IPS-20b (cell line): ENCODE data around the gene NUDT4B.
"Not testable (repeated sequence)": the region's sequence is repeated elsewhere in the genome, so short reads cannot be mapped to it uniquely, and the experiment has no call there.

ENCODE experiments used
- H3K27ac ChIP-seq: one replicate; pipeline ENCODE4 v1.5.1; 2013; ENCODE audit warnings: low read length
- H3K27me3 ChIP-seq: 2 replicates; pipeline ENCODE4 v1.6.1; 2013; ENCODE audit warnings: mild to moderate bottlenecking, low read length, inconsistent platforms; ENCODE audit not compliant: insufficient read depth
- H3K36me3 ChIP-seq: 2 replicates; pipeline ENCODE4 v1.6.1; 2013; ENCODE audit warnings: low read depth, mild to moderate bottlenecking, inconsistent platforms, low read length, moderate library complexity; ENCODE audit not compliant: insufficient read depth
- H3K4me1 ChIP-seq: 2 replicates; pipeline ENCODE4 v1.6.1; 2013; ENCODE audit warnings: mild to moderate bottlenecking, control low read depth, inconsistent platforms, low read length, moderate library complexity; ENCODE audit not compliant: insufficient read depth
- H3K4me3 ChIP-seq: 2 replicates; pipeline ENCODE4 v1.5.1; 2013; ENCODE audit warnings: mild to moderate bottlenecking, low read length, inconsistent platforms
- H3K9ac ChIP-seq: 2 replicates; pipeline ENCODE4 v1.6.1; 2013; ENCODE audit warnings: low read depth, mild to moderate bottlenecking, inconsistent platforms, low read length, moderate library complexity
- H3K9me3 ChIP-seq: 2 replicates; pipeline ENCODE4 v1.6.1; 2013; ENCODE audit warnings: mild to moderate bottlenecking, low read depth, low read length, inconsistent platforms; ENCODE audit not compliant: insufficient read depth

The NUDT4B gene

GRCh38 chr1:148722758-148723157, 25.8 kb upstream of the NUDT4B start:
- not testable (repeated sequence) for H3K9me3 ChIP-seq, H3K27me3 ChIP-seq, H3K9ac ChIP-seq, H3K4me3 ChIP-seq, H3K36me3 ChIP-seq, H3K27ac ChIP-seq, H3K4me1 ChIP-seq

GRCh38 chr1:148723515-148723914, 25.1 kb upstream of the NUDT4B start:
- not testable (repeated sequence) for H3K9ac ChIP-seq, H3K27me3 ChIP-seq, H3K4me3 ChIP-seq, H3K9me3 ChIP-seq, H3K27ac ChIP-seq, H3K4me1 ChIP-seq, H3K36me3 ChIP-seq

DNA sequence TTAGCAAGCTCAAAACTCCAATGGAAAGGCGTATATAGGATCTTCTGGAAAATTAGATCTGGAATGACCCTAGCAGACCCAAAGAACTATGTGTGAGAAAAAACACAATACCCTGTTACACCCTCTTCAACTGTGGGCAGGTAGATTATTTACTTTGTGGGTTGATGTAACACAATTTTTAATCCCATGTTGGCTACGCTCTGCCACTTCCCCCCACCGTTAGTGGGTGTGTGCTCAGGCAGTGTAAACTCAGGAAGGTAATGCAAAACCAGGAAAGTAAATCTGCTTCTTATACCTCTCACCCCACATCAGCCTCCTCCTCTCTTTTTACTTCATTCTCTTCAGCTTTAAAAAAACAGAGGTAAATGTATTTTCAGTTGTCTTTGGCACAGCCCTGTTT, 23.7 kb upstream of the NUDT4B start:
- H3K9me3 ChIP-seq, H3K4me1 ChIP-seq, H3K9ac ChIP-seq, H3K36me3 ChIP-seq, H3K27ac ChIP-seq, H3K27me3 ChIP-seq, H3K4me3 ChIP-seq: not testable (repeated sequence)

DNA sequence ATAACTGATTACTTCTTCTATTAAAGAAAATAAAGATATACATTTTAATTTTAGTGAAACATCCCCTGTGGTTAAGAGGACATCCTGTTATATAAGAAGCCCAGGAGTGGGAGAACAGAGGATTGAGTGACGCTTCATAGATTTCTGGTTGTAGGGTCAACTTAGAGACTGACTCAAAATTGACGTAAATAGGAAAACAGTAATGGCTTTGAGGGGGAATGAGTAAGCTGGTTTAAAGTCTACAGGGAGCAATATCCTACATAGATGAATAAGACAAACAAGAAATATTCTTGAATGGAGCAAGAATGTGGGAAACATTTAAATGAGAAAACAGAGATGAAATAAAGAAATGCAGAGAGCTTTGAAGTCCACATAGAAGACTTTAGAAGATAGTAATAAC, 20.7 kb upstream of the NUDT4B start:
- not testable (repeated sequence) for H3K27ac ChIP-seq, H3K9ac ChIP-seq, H3K36me3 ChIP-seq, H3K9me3 ChIP-seq, H3K4me1 ChIP-seq, H3K27me3 ChIP-seq, H3K4me3 ChIP-seq

DNA sequence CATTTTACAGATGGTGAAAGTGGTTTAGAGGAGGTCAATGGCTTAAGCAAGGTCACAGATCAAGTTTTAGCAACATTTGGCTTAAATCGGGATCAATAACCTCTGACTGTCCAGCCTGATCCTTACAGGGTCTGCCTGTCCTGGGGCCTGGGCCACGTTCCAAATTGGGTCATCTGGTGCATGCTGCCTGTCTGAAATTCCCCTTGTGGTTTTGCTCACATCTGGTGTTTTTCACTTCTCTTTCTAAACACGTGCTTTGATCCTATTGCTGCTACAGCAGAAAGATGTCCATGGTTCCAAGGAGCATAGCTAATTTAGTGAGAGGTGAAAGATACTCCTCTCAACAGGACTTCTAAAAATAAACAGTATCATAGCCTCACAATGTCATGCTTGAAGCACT, 19.4 kb upstream of the NUDT4B start:
- H3K4me1 ChIP-seq, H3K9ac ChIP-seq, H3K36me3 ChIP-seq, H3K4me3 ChIP-seq, H3K27ac ChIP-seq, H3K27me3 ChIP-seq, H3K9me3 ChIP-seq: not testable (repeated sequence)

DNA sequence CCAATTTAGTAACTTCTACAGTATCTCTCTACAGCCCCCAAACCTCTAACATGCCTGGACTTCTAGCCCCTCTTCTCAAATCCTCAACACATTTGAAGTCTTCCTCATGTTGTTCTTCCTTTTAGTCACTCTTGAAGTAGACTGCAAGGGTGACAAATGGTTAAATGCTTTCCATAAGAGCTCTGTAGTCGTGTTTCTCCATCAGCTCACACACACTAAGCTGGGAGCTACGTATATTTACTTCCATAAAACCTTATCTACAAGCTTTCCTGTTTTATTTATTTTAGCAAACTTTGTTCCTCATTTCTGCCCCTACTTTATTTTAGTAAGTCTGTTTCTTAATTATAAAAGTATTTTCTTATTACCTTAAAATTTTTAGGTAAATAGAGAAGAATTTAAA, 19.0 kb upstream of the NUDT4B start:
- H3K4me3 ChIP-seq, H3K36me3 ChIP-seq, H3K9me3 ChIP-seq, H3K9ac ChIP-seq, H3K27ac ChIP-seq, H3K27me3 ChIP-seq, H3K4me1 ChIP-seq: not testable (repeated sequence)

- not testable (repeated sequence) for H3K9ac ChIP-seq, H3K4me3 ChIP-seq, H3K9me3 ChIP-seq, H3K27ac ChIP-seq, H3K27me3 ChIP-seq, H3K36me3 ChIP-seq, H3K4me1 ChIP-seq
Observed at GRCh38 chr1:148732277-148732676, 16.3 kb upstream of the NUDT4B start.

DNA sequence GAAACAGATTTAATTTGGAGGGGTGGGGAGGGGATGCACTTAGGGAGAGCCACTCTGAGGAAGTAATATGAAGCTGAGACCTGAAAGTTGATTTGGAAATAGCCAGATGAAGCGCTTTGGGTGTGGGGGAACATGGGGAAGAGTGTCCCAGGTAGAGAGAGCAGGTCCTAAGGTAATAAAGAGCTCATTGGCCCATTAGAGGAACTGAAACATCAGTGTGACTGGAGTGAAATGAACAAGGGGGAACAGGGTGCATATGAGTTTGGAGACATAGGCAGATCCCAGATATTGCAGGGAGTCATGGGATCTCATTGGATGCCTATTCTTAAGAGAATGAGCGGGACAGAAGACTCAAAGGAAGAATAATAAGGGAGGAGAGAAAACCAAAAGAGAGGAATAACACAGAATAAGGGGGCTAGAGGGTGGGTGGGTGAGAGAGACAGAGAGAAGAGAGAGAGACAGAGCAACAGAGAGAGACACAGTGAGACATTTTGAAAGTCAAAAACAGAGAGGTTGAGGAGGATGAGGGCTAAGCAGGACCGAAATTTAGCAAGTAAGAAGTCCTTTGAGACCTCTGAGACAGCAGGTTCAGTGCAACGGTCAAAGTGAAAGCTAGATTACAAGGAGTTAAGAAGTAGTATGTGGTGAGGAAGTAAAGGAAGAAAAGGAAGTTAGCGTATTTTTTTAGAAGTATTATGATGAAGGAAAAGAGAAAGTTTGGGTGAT, 14.8 kb upstream of the NUDT4B start:
- not testable (repeated sequence) for H3K27ac ChIP-seq, H3K4me1 ChIP-seq, H3K4me3 ChIP-seq, H3K27me3 ChIP-seq, H3K9me3 ChIP-seq, H3K9ac ChIP-seq, H3K36me3 ChIP-seq

- H3K4me3 ChIP-seq, H3K36me3 ChIP-seq, H3K9me3 ChIP-seq, H3K4me1 ChIP-seq, H3K27ac ChIP-seq, H3K9ac ChIP-seq, H3K27me3 ChIP-seq: not testable (repeated sequence)
Observed at GRCh38 chr1:148734311-148734662, 14.3 kb upstream of the NUDT4B start.

DNA sequence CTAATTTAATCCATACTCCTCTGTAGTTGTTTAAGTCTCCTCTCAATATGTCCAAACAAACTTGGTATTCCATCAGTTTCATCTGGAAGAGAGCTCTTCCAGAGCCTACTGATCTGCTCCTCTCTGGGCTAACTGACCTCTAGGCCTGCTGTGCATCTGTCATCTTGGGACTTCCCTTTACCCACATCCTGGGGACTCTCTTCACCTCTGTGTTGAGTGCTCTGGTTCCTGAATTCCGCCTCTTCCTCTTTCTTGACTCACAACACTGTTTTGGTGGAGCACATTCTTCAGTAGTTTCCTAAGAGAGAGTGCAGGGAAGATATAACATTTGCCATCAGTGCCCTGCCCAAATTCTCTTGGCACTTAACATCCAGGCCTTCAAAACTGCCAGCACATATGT, 13.0 kb upstream of the NUDT4B start:
- not testable (repeated sequence) for H3K27me3 ChIP-seq, H3K9me3 ChIP-seq, H3K27ac ChIP-seq, H3K4me1 ChIP-seq, H3K9ac ChIP-seq, H3K36me3 ChIP-seq, H3K4me3 ChIP-seq

- H3K27me3 ChIP-seq, H3K36me3 ChIP-seq, H3K4me1 ChIP-seq, H3K4me3 ChIP-seq, H3K9me3 ChIP-seq, H3K27ac ChIP-seq, H3K9ac ChIP-seq: not testable (repeated sequence)
Observed at GRCh38 chr1:148738667-148739066, 9.9 kb upstream of the NUDT4B start.

GRCh38 chr1:148743200-148743599, 5.4 kb upstream of the NUDT4B start:
- H3K4me1 ChIP-seq, H3K36me3 ChIP-seq, H3K27ac ChIP-seq, H3K9ac ChIP-seq, H3K9me3 ChIP-seq, H3K4me3 ChIP-seq, H3K27me3 ChIP-seq: not testable (repeated sequence)
